Measurements from ENCODE around the gene NPAS3.

DNA sequence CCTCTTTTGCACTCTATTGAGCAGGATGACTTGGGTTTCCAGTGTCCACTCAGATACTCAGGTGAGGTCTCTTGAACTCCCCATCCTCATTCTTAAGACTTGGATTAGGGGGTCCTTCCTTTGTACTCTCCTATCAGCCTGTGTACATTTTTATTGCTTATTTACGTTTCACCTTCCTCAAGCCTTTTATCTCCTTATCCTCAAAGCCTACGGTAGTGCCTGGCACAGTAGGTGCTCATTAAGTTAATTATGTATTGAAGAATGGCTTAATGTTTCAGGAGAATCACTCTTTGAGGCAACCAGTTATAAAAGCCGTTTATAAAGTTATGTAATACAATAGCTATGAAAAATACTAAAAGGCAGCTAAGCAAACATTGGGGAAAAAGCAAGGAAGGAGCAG, 315.7 kb downstream of the NPAS3 start:
- TF ChIP-seq, protein P1, sequence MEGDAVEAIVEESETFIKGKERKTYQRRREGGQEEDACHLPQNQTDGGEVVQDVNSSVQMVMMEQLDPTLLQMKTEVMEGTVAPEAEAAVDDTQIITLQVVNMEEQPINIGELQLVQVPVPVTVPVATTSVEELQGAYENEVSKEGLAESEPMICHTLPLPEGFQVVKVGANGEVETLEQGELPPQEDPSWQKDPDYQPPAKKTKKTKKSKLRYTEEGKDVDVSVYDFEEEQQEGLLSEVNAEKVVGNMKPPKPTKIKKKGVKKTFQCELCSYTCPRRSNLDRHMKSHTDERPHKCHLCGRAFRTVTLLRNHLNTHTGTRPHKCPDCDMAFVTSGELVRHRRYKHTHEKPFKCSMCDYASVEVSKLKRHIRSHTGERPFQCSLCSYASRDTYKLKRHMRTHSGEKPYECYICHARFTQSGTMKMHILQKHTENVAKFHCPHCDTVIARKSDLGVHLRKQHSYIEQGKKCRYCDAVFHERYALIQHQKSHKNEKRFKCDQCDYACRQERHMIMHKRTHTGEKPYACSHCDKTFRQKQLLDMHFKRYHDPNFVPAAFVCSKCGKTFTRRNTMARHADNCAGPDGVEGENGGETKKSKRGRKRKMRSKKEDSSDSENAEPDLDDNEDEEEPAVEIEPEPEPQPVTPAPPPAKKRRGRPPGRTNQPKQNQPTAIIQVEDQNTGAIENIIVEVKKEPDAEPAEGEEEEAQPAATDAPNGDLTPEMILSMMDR (IDR thresholded peaks at IDR 0.05): no peak
- TF ChIP-seq POLR2A (IDR thresholded peaks at IDR 0.05): no peak
